DND-41 (cell line): Measurements from ENCODE around the gene GRAP2.

Experiments used
- ATAC-seq: fragments of 200-7000 bp; cut with Tn5 transposase; 3 replicates; pipeline ENCODE4 v1.9.1; 2021; ENCODE audit warnings: low read depth; ENCODE audit not compliant: insufficient read depth
- DNase-seq: peaks from one replicate; pipeline ENCODE4 v3.0.0-alpha.2; 2020
- H2AFZ ChIP-seq: 2 replicates; pipeline ENCODE4 v1.6.0; 2012; ENCODE audit warnings: low read depth, low read length
- H3K27ac ChIP-seq: 2 replicates; pipeline ENCODE4 v1.5.1; 2012; ENCODE audit warnings: low read length, inconsistent platforms
- H3K27me3 ChIP-seq: fragments of 200-600 bp; sonication (generic); 2 replicates; pipeline ENCODE4 v1.6.0; 2012; ENCODE audit warnings: low read length, mild to moderate bottlenecking, inconsistent platforms; ENCODE audit not compliant: insufficient read depth, poor library complexity
- H3K36me3 ChIP-seq: 2 replicates; pipeline ENCODE4 v1.5.1; 2012; ENCODE audit warnings: low read length, inconsistent platforms; ENCODE audit not compliant: insufficient read depth
- H3K4me1 ChIP-seq: 2 replicates; pipeline ENCODE4 v1.5.1; 2012; ENCODE audit warnings: mild to moderate bottlenecking, low read length; ENCODE audit not compliant: insufficient read depth
- H3K4me2 ChIP-seq: 2 replicates; pipeline ENCODE4 v1.6.0; 2012; ENCODE audit warnings: mild to moderate bottlenecking, moderate library complexity, low read length, inconsistent platforms; ENCODE audit not compliant: insufficient read depth
- H3K4me3 ChIP-seq, 2 experiments: fragments of 200-600 bp in 1 of 2; shearing (Covaris generic) in 1 of 2; 2 replicates each; pipeline ENCODE4 v1.5.1; 2012 to 2016; ENCODE audit warnings: inconsistent platforms in 2 of 2, low read length in 2 of 2, mild to moderate bottlenecking in 2 of 2, low read depth in 1 of 2, moderate library complexity in 1 of 2
- H3K79me2 ChIP-seq: 2 replicates; pipeline ENCODE4 v1.6.0; 2012; ENCODE audit warnings: low read length, inconsistent platforms; ENCODE audit not compliant: insufficient read depth
- H3K9ac ChIP-seq: 2 replicates; pipeline ENCODE4 v1.6.0; 2012; ENCODE audit warnings: low read depth, mild to moderate bottlenecking, inconsistent platforms, low read length, moderate library complexity
- H3K9me3 ChIP-seq: 2 replicates; pipeline ENCODE4 v1.5.1; 2012; ENCODE audit warnings: low read length, moderate library complexity, mild to moderate bottlenecking, inconsistent platforms; ENCODE audit not compliant: insufficient read depth, severe bottlenecking
- H4K20me1 ChIP-seq: 2 replicates; pipeline ENCODE4 v1.6.0; 2012; ENCODE audit warnings: low read length; ENCODE audit not compliant: insufficient read depth
- CTCF ChIP-seq: IDR thresholded peaks from 2 replicates; pipeline ENCODE4 v1.5.1; 2012; ENCODE audit warnings: borderline replicate concordance, low read length, moderate library complexity, mild to moderate bottlenecking; ENCODE audit not compliant: poor library complexity, severe bottlenecking; ENCODE audit errors: extremely low read depth
- EZH2 ChIP-seq: IDR thresholded peaks from 3 replicates; pipeline ENCODE4 v1.6.1; 2012; ENCODE audit warnings: borderline replicate concordance, low read depth, mild to moderate bottlenecking, moderate library complexity, low read length, inconsistent platforms; ENCODE audit not compliant: severe bottlenecking

GRAP2 gene

DNA sequence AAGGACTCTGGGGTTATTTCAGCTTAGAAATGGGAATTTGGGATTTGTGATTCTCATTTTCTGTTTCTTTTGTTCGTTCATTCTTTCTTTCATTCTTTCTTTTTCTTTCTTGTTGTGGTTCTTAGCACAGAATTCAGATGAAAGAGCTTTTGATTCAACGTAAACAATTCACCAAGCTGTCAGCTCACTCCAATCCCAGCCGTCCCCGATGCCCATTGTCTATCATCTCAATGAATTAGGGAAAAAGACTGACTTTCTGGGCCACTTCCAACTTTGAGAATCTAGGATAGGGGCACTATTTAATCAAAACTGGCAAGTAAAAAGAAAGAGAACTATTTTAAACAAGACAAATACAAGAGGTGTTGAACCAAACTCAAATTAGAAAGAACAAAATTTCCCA lies 34.2 kb downstream of the GRAP2 start:
- Histone ChIP-seq H2AFZ (no peak overlapping the region), H3K36me3 (peaks cover 38% of the 10 kb centered on the region), H3K4me1 (peaks cover 49% of the 10 kb centered on the region), H3K79me2 (peaks cover 98% of the 10 kb centered on the region), H3K9ac (no peak overlapping the region), H4K20me1 (no peaks in the 10 kb centered on the region), H3K27ac (peak overlapping the region; percentile 29; the same call in 1 of the 2 replicates), H3K9me3 (no peaks in the 10 kb centered on the region), H3K27me3 (no peaks in the 10 kb centered on the region), H3K4me3 (no peak overlapping the region), H3K4me2 (no peak overlapping the region)
- DNase-seq (no peak), ATAC-seq (no peak)
- no peak for TF ChIP-seq EZH2
- no peak for TF ChIP-seq CTCF

DNA sequence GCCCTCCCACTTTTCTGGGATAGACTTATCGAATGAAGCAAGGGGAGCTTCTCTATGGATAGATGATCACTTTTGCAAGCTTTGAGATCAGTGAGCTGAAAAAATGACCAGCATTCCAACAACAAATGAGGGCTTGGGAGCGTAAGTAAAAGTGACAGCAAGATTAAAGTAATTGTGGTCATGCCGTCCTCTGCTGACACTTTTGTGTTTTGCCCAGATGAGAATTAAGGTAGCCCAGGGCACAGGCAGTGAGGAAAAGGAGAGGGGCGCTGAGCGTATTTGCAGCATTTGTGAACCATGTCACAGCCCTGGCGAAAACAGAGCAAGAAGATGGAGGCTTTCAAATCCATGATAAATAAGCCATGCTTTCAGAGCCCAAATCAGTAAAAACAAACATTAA lies 34.7 kb downstream of the GRAP2 start:
- Histone ChIP-seq H4K20me1 (no peaks in the 10 kb centered on the region), H3K36me3 (peaks cover 36% of the 10 kb centered on the region), H2AFZ (no peak overlapping the region), H3K79me2 (peaks cover 98% of the 10 kb centered on the region), H3K27me3 (no peaks in the 10 kb centered on the region), H3K4me3 (no peak overlapping the region), H3K27ac (peak overlapping the region; percentile 46), H3K4me2 (no peak overlapping the region), H3K9me3 (no peaks in the 10 kb centered on the region), H3K9ac (no peak overlapping the region), H3K4me1 (peaks cover 49% of the 10 kb centered on the region)
- DNase-seq (no peak), ATAC-seq (no peak)
- TF ChIP-seq EZH2 (no peak), CTCF (no peak)

DNA sequence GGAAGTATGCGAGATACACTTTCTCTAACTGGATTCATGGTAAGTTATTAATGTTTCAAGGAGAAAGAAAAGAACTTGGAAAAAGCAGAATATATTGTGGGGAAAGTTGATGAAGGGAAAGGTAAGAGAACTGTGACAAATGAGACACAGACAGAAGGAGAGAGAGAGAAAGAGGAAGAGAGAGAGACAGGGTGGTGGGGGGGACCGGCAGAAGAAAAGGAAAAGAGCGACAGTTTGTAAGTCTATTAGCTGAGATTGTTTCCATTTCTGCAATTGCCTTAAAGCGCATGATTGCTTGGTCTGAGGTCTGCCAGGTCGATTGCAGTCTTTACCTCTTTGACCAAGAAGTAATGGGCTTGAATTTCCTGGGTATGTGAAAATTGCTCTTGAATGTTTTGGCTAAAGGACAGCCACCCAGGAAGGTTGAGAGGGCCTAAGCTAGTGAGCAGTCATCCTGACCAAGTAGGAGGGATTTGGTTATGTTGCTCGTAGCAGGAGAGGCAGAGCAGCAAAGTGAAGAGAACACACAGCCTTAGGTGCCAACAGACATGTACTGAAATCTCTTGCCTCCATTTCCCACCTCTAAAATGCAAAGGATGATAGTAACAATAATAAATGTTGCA lies 35.8 kb downstream of the GRAP2 start:
- Histone ChIP-seq H3K36me3 (peaks cover 32% of the 10 kb centered on the region), H3K4me3 (no peak overlapping the region), H3K27ac (peak overlapping the region; percentile 27; the same call in 1 of the 2 replicates), H2AFZ (no peak overlapping the region), H3K9me3 (no peaks in the 10 kb centered on the region), H3K9ac (no peak overlapping the region), H3K4me2 (no peak overlapping the region), H3K79me2 (peaks cover 98% of the 10 kb centered on the region), H3K27me3 (no peaks in the 10 kb centered on the region), H3K4me1 (peaks cover 47% of the 10 kb centered on the region), H4K20me1 (no peaks in the 10 kb centered on the region)
- ATAC-seq, result no peak
- TF ChIP-seq EZH2 (no peak), CTCF (no peak)
- DNase-seq, result no peak
